Heart left ventricle (tissue), 16 donors: ENCODE data around the gene MLST8. TPM values are rescaled to one million over a fixed set of nuclear protein-coding genes. Genes with fewer than 3 reads are reported as not detected.

Source experiments
- ATAC-seq, 4 donors: fragments of 200-7000 bp; cut with Tn5 transposase; one replicate each; pipeline ENCODE4 v1.9.1; 2020 to 2022; ENCODE audit warnings: moderate library complexity in 4 of 4, mild to moderate bottlenecking in 3 of 4, moderate number of reproducible peaks in 1 of 4
- DNase-seq, 5 donors: peaks; one replicate each; pipeline ENCODE4 v3.0.0-alpha.2; 2020
- H3K27ac ChIP-seq, 12 donors: fragments of 200-600 bp; sonication (generic) in 4 of 12; one replicate each; pipeline versions ENCODE4 v1.5.0 to v1.8.0; 2016 to 2022; ENCODE audit warnings: mild to moderate bottlenecking in 2 of 12
- H3K27me3 ChIP-seq, 9 donors: fragments of 200-600 bp; sonication (generic) in 2 of 9; one replicate each; pipeline versions ENCODE4 v1.5.1 to v1.8.0; 2016 to 2022; ENCODE audit warnings: mild to moderate bottlenecking in 3 of 9
- H3K36me3 ChIP-seq, 9 donors: fragments of 200-600 bp; sonication (generic) in 2 of 9; one replicate each; pipeline versions ENCODE4 v1.5.0 to v1.8.0; 2018 to 2022; ENCODE audit warnings: mild to moderate bottlenecking in 2 of 9
- H3K4me1 ChIP-seq, 12 donors: fragments of 200-600 bp; sonication (generic) in 4 of 12; one replicate each; pipeline versions ENCODE4 v1.5.0 to v1.8.0; 2016 to 2022; ENCODE audit warnings: mild to moderate bottlenecking in 3 of 12
- H3K4me3 ChIP-seq, 12 donors: fragments of 200-600 bp; sonication (generic) in 4 of 12; one replicate each; pipeline versions ENCODE4 v1.5.0 to v1.8.0; 2017 to 2022; ENCODE audit warnings: mild to moderate bottlenecking in 9 of 12, moderate library complexity in 4 of 12
- H3K9me3 ChIP-seq, 12 donors: fragments of 200-600 bp; sonication (generic) in 4 of 12; one replicate each; pipeline versions ENCODE4 v1.5.0 to v1.8.0; 2016 to 2022; ENCODE audit warnings: mild to moderate bottlenecking in 1 of 12
- CTCF ChIP-seq, 12 donors: fragments of 200-600 bp; sonication (generic) in 4 of 12; IDR thresholded peaks; one replicate each; pipeline versions ENCODE4 v1.5.0 to v1.8.0; 2018 to 2022; ENCODE audit warnings: antibody characterized with exemption in 12 of 12, mild to moderate bottlenecking in 5 of 12
- POLR2A ChIP-seq, 2 donors: fragments of 450-650 bp; IDR thresholded peaks; one replicate each; pipeline ENCODE4 v1.6.1; 2017; ENCODE audit warnings: antibody characterized with exemption in 2 of 2, mild to moderate bottlenecking in 2 of 2, moderate library complexity in 2 of 2
- WGBS, 4 donors: extraction: QIAGEN DNeasy Blood & Tissue Kit in 2 of 4; methylation state at CpG; one replicate each; pipeline versions ENCODE4 v1.1.5 to v1.1.7; 2013 to 2018; 5-methylcytosine and 5-hydroxymethylcytosine counted together
- intact Hi-C, 10 donors: fragments of 100-400 bp; cut with DNase I; formaldehyde crosslinking; loops; one replicate each; pipeline versions ENCODE4 v1.11.1 to v1.14.2; 2022
- polyA plus RNA-seq, 2 donors: library from polyadenylated mRNA; stranded (reverse); fragments of 200-250 nt; gene quantifications; one replicate each; pipeline ENCODE4 v1.2.3, GENCODE V29; 2013
- total RNA-seq, 9 donors: library from RNA; depleted of rRNA in 2 of 9; stranded (reverse); fragments of >200 nt in 2 of 9; fragmentation: NEBNext Ultra II Directional in 3 of 9; extraction: Animal tissue kit (Norgen Biotek cat#: 25700) in 3 of 9; gene quantifications; one replicate each; pipeline versions ENCODE4 v1.1.0 to v1.2.4, GENCODE V29; 2016 to 2023
- donor health status: ischemic (EF 13 %, LVEDD 7.1; RV severe dilation, severe dysfunction).
- donor health status: healthy with polysubstance abuse.
- donor health status: DM: no; HTN: yes; CAD: no.
- donor health status: DM: no; HTN: no; CAD: no.
- donor health status: ischemic (EF 25% LVEDD 6.9; RV normal size, moderate dysfunction).
- donor health status: ischemic (EF 25% LVEDD 5.7; RV mildly dilated, moderate dysfunction).
- donor health status: healthy.
- donor health status: DM: yes; HTN: yes; CAD: no.
- donor health status: ischemic (EF 35%, LVEDD 5.7; RV mildly dilated, moderate dysfunction).
- donor health status: nonischemic (EF 11% LVEDD 7.7; RV severe dilation, severe dysfunction).
- donor health status: DM: yes; HTN: yes; CAD: no.
- donor health status: PGD.
- donor health status: ischemic (EF 29% LVEDD 5.4; RV normal size, mild dysfunction).
- donor health status: nonischemic (EF 23%, LVEDD 6.1; RV moderate dilation, normal function).

MLST8 gene
- total and polyA plus RNA-seq, 11 donors, result 19.8 to 49.0 (median 23.5) TPM

DNA sequence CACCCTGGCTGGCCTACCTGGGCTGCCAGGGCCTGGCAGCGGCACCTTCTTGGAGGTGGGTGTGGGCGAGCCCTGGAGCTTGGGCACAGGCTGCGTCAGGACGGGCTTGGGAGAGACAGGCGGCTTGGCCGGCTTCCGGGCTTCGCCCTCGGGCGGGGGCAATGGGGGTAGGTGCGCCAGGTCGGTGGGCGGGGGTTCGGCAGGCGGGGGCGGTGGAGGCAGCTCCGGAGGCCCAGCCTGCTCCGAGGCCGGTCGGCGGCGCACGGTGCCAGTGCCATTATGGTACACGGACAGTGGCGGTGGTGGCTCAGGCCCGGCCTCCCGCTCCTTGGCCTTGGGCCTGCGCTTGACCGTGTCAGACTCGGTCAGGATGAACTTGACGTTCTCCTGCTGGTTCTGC lies 25.7 kb upstream of the MLST8 start:
- Histone ChIP-seq H3K4me1 (no peaks in the 10 kb centered on the region), H3K9me3 (no peaks in the 10 kb centered on the region), H3K27me3 (no peaks in the 10 kb centered on the region), H3K36me3 (peaks cover 0 to 37% (median 29%) of the 10 kb centered on the region in 9 donors), H3K27ac (no peak overlapping the region), H3K4me3 (no peak overlapping the region)
- intact Hi-C loops, result no loop called here
- ATAC-seq (no peak), DNase-seq (no peak)
- 92 to 95% (median 93%) methylated on average over 13 to 31 of the region's 31 CpGs for WGBS, 4 donors
- TF ChIP-seq POLR2A (IDR thresholded peaks at IDR 0.05), result no peak
- no peak for TF ChIP-seq CTCF (IDR thresholded peaks at IDR 0.05)

DNA sequence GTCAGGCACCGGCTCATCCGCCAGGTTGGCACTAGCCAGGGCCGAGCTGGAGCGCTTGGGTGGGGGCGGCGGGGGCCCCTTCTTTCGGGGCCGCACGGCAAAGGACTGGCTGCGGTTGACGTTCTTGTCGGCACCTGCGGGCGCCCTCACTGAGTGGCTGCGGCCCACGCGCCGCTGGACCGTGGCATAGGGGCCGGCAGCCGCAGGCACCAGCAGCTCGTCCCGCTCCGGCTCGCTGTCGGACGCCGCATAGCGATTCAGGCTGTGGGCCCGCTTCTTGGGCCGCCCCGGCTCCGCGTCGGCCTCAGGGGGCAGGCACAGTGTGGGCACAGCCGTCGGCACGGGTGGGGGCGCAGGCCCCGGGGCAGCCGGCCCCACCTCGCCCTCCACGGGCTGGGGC lies 24.8 kb upstream of the MLST8 start:
- intact Hi-C loops, result no loop called here
- no peak for TF ChIP-seq CTCF (IDR thresholded peaks at IDR 0.05)

GRCh38 chr16:2180962-2181923 lies 24.0 kb upstream of the MLST8 start:
- no peaks in the 10 kb centered on the region for H3K4me1 ChIP-seq
- TF ChIP-seq CTCF (IDR thresholded peaks at IDR 0.05) (no peak), POLR2A (IDR thresholded peaks at IDR 0.05) (no peak)
- H3K27me3 ChIP-seq, result no peaks in the 10 kb centered on the region
- no peak overlapping the region for H3K27ac ChIP-seq
- intact Hi-C loops, result no loop called here
- ATAC-seq, result no peak
- H3K4me3 ChIP-seq, result no peak overlapping the region
- WGBS, 4 donors, result 84 to 93% (median 88%) methylated on average over 20 to 46 of the region's 46 CpGs
- no peaks in the 10 kb centered on the region for H3K9me3 ChIP-seq
- no peak for DNase-seq
- peaks cover 0 to 20% (median 13%) of the 10 kb centered on the region in 9 donors for H3K36me3 ChIP-seq

More for the DNA sequence above, 24.8 kb upstream of the MLST8 start:
- DNase-seq (no peak), ATAC-seq (no peak)
- WGBS, 4 donors, result 94 to 96% (median 96%) methylated on average over 29 to 43 of the region's 43 CpGs
- Histone ChIP-seq H3K27me3 (no peaks in the 10 kb centered on the region), H3K4me3 (no peak overlapping the region), H3K27ac (no peak overlapping the region), H3K4me1 (no peaks in the 10 kb centered on the region), H3K36me3 (peaks cover 0 to 28% (median 21%) of the 10 kb centered on the region in 9 donors), H3K9me3 (no peaks in the 10 kb centered on the region)

- Histone ChIP-seq H3K27me3 (no peaks in the 10 kb centered on the region), H3K4me1 (no peaks in the 10 kb centered on the region), H3K9me3 (no peaks in the 10 kb centered on the region), H3K36me3 (peaks cover 0 to 13% (median 8%) of the 10 kb centered on the region in 9 donors), H3K27ac (no peak overlapping the region), H3K4me3 (no peak overlapping the region)
- 86 to 94% (median 92%) methylated on average over 6 to 20 of the region's 20 CpGs for WGBS, 4 donors
- TF ChIP-seq CTCF (IDR thresholded peaks at IDR 0.05) (no peak), POLR2A (IDR thresholded peaks at IDR 0.05) (no peak)
- intact Hi-C loops, result no loop called here
- no peak for DNase-seq
- ATAC-seq, result no peak
These were observed 23.3 kb upstream of the MLST8 start for GRCh38 chr16:2181952-2182351.
